Endothelial cell of umbilical vein (primary cell): ENCODE data around the gene SPRING1. TPM values are rescaled to one million over a fixed set of nuclear protein-coding genes. Genes with fewer than 3 reads are reported as not detected.

ENCODE experiments used
- BruUV-seq: library from RNA; stranded (reverse); fragments of 400-500 nt; replicated peaks from 2 replicates; lab custom pipeline; 2021; lab: Mats Ljungman, UMichigan
- CTCF ChIA-PET: fragments of 300-600, 350-600 bp; sonication (Branson Sonifier 250); formaldehyde crosslinking; loops from one replicate; lab custom pipeline; 2021; ENCODE audit warnings: antibody characterized with exemption, inconsistent platforms; lab: Charles Lee
- POLR2A ChIA-PET: fragments of 300-600, 350-600 bp; sonication (Branson Sonifier 250); formaldehyde crosslinking; loops from one replicate; lab custom pipeline; 2021; ENCODE audit warnings: antibody characterized with exemption, inconsistent platforms; lab: Charles Lee
- DNase-seq: peaks from one replicate; pipeline ENCODE4 v3.0.0-alpha.2; 2011; ENCODE audit warnings: low read depth, low spot score
- FAIRE-seq: peaks from 2 replicates; lab custom pipeline; 2011; peaks lifted over from hg19 to GRCh38; lab: Jason Lieb, UNC
- H2AFZ ChIP-seq: 2 replicates; pipeline ENCODE4 v1.6.0; 2012; ENCODE audit warnings: low read depth, low read length, control low read depth, inconsistent platforms
- H3K27ac ChIP-seq: 2 replicates; pipeline ENCODE4 v1.5.1; 2011; ENCODE audit warnings: low read depth, mild to moderate bottlenecking, control low read depth, low read length, moderate library complexity; ENCODE audit not compliant: insufficient read depth
- H3K27me3 ChIP-seq, 2 experiments: 2 replicates each; pipeline versions ENCODE4 v1.6.0 to v1.6.1; 2011; ENCODE audit warnings: low read length in 2 of 2, mixed read lengths in 1 of 2; ENCODE audit not compliant: control insufficient read depth in 2 of 2, insufficient read depth in 2 of 2
- H3K36me3 ChIP-seq, 2 experiments: 2 replicates in 1 of 2; 3 replicates in 1 of 2; pipeline ENCODE4 v1.5.1; 2011; ENCODE audit warnings: low read length in 2 of 2, mild to moderate bottlenecking in 1 of 2, moderate library complexity in 1 of 2; ENCODE audit not compliant: control insufficient read depth in 2 of 2, insufficient read depth in 2 of 2; ENCODE audit errors: extremely low read depth in 1 of 2
- H3K4me1 ChIP-seq: 3 replicates; pipeline ENCODE4 v1.5.1; 2011; ENCODE audit warnings: mild to moderate bottlenecking, low read length; ENCODE audit not compliant: control insufficient read depth, insufficient read depth; ENCODE audit errors: extremely low read depth
- H3K4me2 ChIP-seq: 2 replicates; pipeline ENCODE4 v1.6.1; 2011; ENCODE audit warnings: low read length, control low read depth, mixed read lengths; ENCODE audit not compliant: insufficient read depth
- H3K4me3 ChIP-seq, 3 experiments: fragments of 200-600 bp in 1 of 3; sonication (generic), shearing (Covaris generic) in 1 of 3; replicated peaks in 1 of 3; 2 replicates each; pipeline ENCODE4 v1.5.1; 2011 to 2016; ENCODE audit warnings: control low read depth in 3 of 3, low read length in 3 of 3, mild to moderate bottlenecking in 2 of 3, inconsistent platforms in 1 of 3, low read depth in 1 of 3, moderate library complexity in 1 of 3; ENCODE audit not compliant: insufficient read depth in 1 of 3
- H3K79me2 ChIP-seq: 2 replicates; pipeline ENCODE4 v1.6.0; 2012; ENCODE audit warnings: low read length, inconsistent platforms; ENCODE audit not compliant: control insufficient read depth, insufficient read depth
- H3K9ac ChIP-seq: replicated peaks from 2 replicates; pipeline ENCODE3; 2011; ENCODE audit warnings: low read length, control low read depth; ENCODE audit not compliant: insufficient read depth; ENCODE audit errors: extremely low read depth
- H3K9me1 ChIP-seq: replicated peaks from 3 replicates; pipeline ENCODE4 v1.6.0; 2011; ENCODE audit warnings: mild to moderate bottlenecking, low read length; ENCODE audit not compliant: control insufficient read depth, insufficient read depth; ENCODE audit errors: extremely low read depth
- H3K9me3 ChIP-seq: replicated peaks from 2 replicates; pipeline ENCODE4 v1.5.1; 2012; ENCODE audit warnings: low read length, inconsistent platforms; ENCODE audit not compliant: control insufficient read depth, insufficient read depth
- H4K20me1 ChIP-seq: replicated peaks from 2 replicates; pipeline ENCODE3; 2011; ENCODE audit warnings: mild to moderate bottlenecking, low read length; ENCODE audit not compliant: control insufficient read depth, insufficient read depth; ENCODE audit errors: extremely low read depth
- CTCF ChIP-seq, 2 donors: IDR thresholded peaks; 1 replicate in 1 of 2; 2 replicates in 1 of 2; pipeline ENCODE4 v1.5.1; 2011; ENCODE audit warnings: low read length in 2 of 2, mild to moderate bottlenecking in 2 of 2, moderate library complexity in 2 of 2, control low read depth in 1 of 2, inconsistent platforms in 1 of 2, low read depth in 1 of 2; ENCODE audit not compliant: insufficient read depth in 1 of 2; ENCODE audit errors: extremely low read depth in 1 of 2
- EZH2 ChIP-seq: IDR thresholded peaks from 2 replicates; pipeline ENCODE4 v1.6.1; 2012; ENCODE audit warnings: borderline replicate concordance, low read depth, mild to moderate bottlenecking, moderate library complexity, low read length, inconsistent platforms; ENCODE audit not compliant: severe bottlenecking
- FOS ChIP-seq: IDR thresholded peaks from 2 replicates; pipeline ENCODE4 v1.6.1; 2011; ENCODE audit warnings: mild to moderate bottlenecking, low read length, moderate library complexity, borderline replicate concordance; ENCODE audit not compliant: insufficient read depth
- GATA2 ChIP-seq: IDR thresholded peaks from 2 replicates; pipeline ENCODE4 v1.7.0; 2011; ENCODE audit warnings: low read depth, mild to moderate bottlenecking, moderate library complexity, mixed read lengths, low read length; ENCODE audit not compliant: insufficient read length, insufficient read depth
- JUN ChIP-seq: IDR thresholded peaks from 2 replicates; pipeline ENCODE4 v1.6.1; 2011; ENCODE audit warnings: borderline replicate concordance, low read depth; ENCODE audit not compliant: insufficient read length, insufficient read depth
- MAX ChIP-seq: IDR thresholded peaks from 2 replicates; pipeline ENCODE4 v1.6.1; 2011; ENCODE audit not compliant: insufficient read depth, insufficient read length
- MYC ChIP-seq: IDR thresholded peaks from one replicate; pipeline ENCODE4 v1.6.1; 2011; ENCODE audit warnings: mild to moderate bottlenecking, low read depth, low read length
- POLR2A ChIP-seq: IDR thresholded peaks from 2 replicates; pipeline ENCODE4 v1.6.1; 2012; ENCODE audit warnings: low read depth, mild to moderate bottlenecking, control low read depth, low read length
- POLR2AphosphoS5 ChIP-seq: IDR thresholded peaks from 2 replicates; pipeline ENCODE4 v1.6.1; 2012; ENCODE audit warnings: low read depth, mild to moderate bottlenecking, control low read depth, low read length, moderate library complexity; ENCODE audit not compliant: insufficient read depth
- dilution Hi-C: fragments of 300-500 bp; cut with MboI; formaldehyde crosslinking; loops from one replicate; pipeline ENCODE4 v1.15.0; 2019; ENCODE audit warnings: low sequenced_read_pairs; ENCODE audit not compliant: extremely low pct_ligation_motif_present
- intact Hi-C: fragments of 100-400 bp; cut with micrococcal nuclease; formaldehyde crosslinking; loops from one replicate; pipeline ENCODE4 v1.10.0; 2022
- polyA plus RNA-seq, 4 experiments: library from polyadenylated mRNA; depleted of rRNA in 3 of 4; stranded (reverse) in 3 of 4; unstranded in 1 of 4; fragments of >200 nt; gene quantifications; 2 replicates each; pipeline versions ENCODE4 v1.2.1 to v1.2.3, GENCODE V29; 2011 to 2012; ENCODE audit warnings: missing spikeins in 1 of 4
- total RNA-seq: library from RNA; stranded (reverse); gene quantifications from 2 replicates; pipeline ENCODE4 v1.2.3, GENCODE V29; 2021

Gene SPRING1
- total and polyA plus RNA-seq, 2 donors (not counting 3 experiments of a cell fraction or from before 2014, with no cell fraction given), result 17.5 to 40.4 TPM

GRCh38 chr12:116727261-116727660, 10.6 kb downstream of the SPRING1 start:
- ChIA-PET POLR2A (no interaction called here), CTCF (interaction anchor here (1.3 to 1.5 kb wide), 3 partner anchors 8 to 21 kb away, joined by 4 to 8 read pairs (median 6); no protein-coding TSS in a partner anchor)
- Histone ChIP-seq H3K4me2 (no peak overlapping the region), H3K4me1 (peaks cover 12% of the 10 kb centered on the region), H3K79me2 (peaks cover 36% of the 10 kb centered on the region), H3K36me3 (peaks cover 0 to 4% of the 10 kb centered on the region in 2 experiments), H3K9me3 (no peaks in the 10 kb centered on the region), H3K9me1 (no peaks in the 10 kb centered on the region), H3K9ac (no peak overlapping the region), H2AFZ (no peak overlapping the region), H4K20me1 (no peaks in the 10 kb centered on the region), H3K27me3 (no peaks in the 10 kb centered on the region), H3K27ac (no peak overlapping the region), H3K4me3 (no peak overlapping the region)
- dilution Hi-C loops (no loop called here), intact Hi-C loops (no loop called here)
- TF ChIP-seq GATA2 (no peak), JUN (no peak), CTCF (IDR thresholded peaks at IDR 0.05; ENCODE audit: extremely low read depth in 1 of 2, insufficient read depth in 1 of 2, low read depth in 1 of 2, low read length in 2 of 2) (no peak), POLR2A (no peak), FOS (no peak), MYC (no peak), MAX (no peak), POLR2AphosphoS5 (no peak), EZH2 (no peak)
- FAIRE-seq, result no peak
- no peak for DNase-seq
- BruUV-seq, result no TSS peak
